IPS DF 4.7 (cell line): ENCODE results near the gene HRH1.
A peak's percentile ranks its signal among the peaks of the same experiment; 100 is the strongest.
"Not testable (repeated sequence)": the region's sequence is repeated elsewhere in the genome, so short reads cannot be mapped to it uniquely, and the experiment has no call there.

Experiments used
- DNase-seq: peaks from one replicate; pipeline ENCODE4 v3.0.0-alpha.2; 2013; ENCODE audit warnings: low spot score; ENCODE audit errors: extremely low read depth

Gene HRH1

DNA sequence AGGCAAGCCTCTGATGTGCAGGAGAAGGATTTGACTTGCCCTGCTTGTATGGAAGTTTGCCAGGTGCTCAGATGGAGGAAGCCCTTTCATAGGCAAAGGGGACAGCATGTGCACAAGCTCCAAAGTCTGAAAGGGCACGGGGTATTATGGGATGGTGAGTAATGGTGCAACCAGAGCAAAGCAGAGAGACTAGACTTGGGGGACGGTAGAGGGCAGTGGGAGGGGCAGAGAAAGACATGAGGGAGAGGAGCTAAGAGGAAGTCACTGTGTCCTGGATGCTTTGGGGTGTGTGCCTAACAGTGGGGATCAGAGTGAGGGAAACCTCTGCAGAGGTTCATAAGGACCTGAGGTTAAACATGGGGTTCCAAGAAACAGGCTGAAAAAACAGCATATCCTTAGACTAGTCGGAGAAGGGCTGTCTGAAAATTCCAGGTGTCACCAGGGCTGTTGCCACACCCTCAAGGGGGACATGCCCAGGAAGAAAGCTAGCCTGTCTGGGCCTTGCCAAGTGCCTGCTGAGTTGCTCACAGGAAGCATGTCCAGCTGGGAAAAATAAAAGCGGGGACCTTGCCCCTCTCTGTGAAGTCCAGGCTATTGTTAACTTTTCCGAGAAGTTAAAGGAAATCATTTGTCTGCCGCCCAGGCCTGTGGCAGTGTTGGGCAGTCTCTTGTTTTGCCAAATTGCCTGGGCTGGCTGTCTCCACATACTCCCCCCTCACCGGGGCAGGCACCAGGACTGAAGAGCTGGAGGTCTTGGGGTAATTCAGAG is 47.1 kb downstream of the HRH1 start:
- no peak for DNase-seq

DNA sequence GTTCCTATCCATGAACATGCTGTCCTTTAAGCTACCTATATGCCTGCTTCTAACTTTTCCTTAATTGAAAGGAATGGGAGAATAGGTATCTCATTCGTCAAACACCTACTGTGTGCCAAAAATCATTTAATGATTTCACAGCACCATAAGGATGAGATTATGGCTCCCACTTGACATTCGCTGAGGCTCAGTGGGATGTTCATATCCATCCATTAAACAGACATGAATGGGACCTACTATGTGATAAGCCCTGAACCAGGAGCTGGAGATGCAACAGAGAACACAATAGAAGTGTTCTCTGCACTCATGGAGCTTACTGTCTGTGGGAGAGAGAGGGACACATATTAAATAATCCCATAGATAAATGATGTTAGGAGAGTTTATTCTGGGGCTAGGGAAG is 49.7 kb downstream of the HRH1 start:
- DNase-seq = no peak

DNA sequence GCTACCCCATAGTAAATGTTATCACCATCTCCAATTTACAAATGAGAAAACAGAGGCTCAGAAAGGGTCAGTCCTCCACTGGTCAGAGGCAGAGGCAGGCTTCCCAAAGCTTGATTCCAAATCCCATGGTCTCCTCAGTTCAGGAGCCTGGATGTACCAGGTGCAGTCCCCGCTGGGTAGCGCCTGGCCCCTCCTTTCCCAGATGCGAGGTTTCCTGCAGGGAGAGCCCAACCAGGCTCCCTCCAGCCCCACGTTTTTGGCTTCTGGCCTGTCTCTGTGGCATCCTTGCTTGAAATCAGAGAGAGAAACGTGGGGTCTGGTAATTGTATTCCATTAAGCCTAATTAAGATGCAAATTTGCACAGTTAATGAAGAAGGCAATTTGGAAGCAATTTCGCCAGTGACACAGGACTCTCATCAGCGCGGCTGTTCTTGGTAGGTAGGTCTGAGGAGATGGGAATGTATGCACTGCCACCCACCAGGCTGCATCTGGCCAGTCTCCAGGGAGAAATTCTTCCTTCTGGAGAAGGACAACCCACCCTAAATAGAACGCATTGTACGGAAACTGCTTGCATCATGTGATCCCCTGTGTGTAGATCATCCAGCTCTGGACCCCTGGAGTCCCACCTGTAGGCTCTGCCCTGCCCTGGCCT is 50.5 kb downstream of the HRH1 start:
- no peak for DNase-seq

DNA sequence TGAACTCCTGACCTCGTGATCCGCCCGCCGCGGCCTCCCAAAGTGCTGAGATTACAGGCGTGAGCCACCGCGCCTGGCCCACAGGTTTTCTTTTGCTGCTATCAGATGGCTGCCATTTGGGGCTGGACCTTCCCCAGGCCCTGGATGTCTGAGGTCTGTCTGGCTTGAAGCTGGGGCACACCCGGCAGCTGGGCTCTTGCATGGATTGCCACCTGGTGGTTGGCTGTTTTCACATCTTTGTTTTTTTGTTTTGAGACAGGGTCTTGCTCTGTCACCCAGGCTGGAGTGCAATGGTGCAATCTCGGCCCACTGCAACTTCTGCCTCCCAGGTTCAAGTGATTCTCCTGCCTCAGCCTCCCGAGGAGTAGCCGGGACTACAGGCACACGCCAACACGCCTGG is 51.6 kb downstream of the HRH1 start:
- peak; percentile 38 for DNase-seq

DNA sequence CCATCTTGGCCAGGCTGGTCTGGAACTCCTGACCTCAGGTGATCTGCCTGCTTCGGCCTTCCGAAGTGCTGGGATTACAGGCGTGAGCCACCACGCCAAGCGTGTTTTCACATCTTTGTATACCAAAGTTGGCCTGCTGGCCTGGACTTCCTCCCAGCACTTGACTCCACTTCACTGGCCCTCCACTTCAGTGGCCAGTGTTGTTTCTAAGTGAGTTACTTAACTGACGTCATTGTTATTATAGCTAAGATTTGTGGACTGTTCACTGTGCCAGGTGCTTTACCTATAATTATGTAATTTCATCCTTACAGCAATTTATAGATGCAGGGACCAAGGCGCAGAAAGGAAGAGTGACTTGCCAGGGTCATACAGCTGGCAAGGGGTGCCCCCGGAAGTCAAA is 52.0 kb downstream of the HRH1 start:
- no peak for DNase-seq

DNA sequence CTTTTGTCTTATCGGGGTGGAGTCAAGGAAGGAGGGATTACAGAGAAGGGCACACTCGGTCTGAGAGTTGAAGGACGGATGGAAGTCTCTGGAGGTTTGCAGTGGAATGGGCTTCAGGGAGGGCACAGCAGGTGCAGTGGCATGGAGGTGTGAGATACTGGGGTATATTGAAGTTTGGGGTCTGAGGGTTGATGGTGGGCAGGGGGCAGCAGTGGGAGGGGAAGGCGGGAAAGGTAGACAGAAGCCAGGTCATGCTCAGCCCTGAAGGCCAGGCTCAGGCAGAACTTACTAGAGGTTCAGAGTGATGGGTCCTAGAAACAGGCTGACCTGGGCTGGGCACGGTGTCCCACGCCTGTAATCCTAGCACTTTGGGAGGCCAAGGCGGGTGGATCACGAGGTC is 52.7 kb downstream of the HRH1 start:
- no peak for DNase-seq

DNA sequence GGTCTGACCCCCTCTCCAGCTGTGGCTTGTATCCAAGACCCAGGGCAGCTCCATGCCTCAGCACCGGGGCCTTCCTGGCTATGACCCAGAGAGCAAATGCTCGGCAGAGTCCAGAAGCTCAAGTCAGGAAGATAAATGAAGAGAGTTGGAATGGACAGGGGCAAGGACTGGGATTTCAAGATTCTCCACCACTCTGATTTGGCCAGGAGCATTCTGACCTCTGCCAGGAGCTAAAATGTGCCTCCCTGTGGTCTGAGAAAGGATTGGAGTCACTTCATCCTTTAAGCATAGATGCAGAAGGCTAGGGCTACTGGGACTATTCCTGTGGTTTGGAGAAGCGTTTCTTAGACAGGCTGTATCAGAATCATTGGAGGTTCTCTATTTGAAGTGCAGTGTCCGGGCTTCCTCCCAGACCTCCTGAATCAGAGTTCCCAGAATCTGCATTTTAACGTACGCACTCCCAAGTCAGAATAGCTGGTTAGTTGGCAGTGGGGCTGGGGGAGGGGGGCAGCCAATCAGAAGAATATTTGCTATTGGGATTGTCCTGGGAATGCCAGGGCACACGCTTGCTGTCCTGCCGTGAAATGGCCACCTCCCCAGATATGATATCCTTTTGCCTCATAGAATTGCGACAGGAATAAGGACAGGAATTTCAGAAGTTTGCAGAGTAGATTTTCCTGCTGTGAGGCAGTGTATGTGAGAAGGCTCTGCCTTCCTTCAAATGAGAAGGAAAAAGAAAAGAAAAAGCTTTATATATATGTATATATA is 57.4 kb downstream of the HRH1 start:
- DNase-seq = no peak

DNA sequence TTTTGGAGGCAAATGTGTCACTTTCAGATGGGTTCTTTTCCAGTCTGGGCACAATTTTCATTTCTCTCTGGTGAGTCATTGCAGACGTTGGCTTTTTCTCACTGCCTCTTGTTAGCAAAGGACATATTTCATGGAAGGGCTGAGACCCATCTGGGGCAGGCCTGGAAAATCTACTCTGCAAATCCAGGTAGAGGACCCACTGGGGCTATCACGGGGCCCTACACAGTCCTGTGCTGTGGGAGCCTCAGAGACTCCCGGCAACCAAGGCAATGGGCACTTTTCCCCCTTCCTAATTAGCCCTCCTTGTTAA is 58.0 kb downstream of the HRH1 start:
- no peak for DNase-seq

DNA sequence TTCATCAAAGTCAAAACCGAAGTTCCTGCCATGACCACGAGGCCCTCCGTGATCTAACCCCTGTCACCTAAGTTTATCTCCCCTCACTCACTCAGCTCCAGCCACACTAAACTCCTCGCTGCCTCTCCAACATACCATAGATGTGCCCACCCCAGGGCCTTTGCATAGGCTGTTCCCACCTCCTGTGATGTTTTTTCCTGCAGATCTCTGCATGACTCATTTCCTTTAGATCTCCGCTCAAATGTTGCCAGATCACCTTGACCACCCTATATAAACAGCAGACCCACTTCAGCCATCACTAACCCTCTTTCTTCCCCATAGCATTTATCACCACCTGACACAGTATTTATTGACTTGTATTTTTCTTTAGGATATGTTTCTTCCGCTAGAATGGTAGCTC is 58.5 kb downstream of the HRH1 start:
- DNase-seq = no peak

DNA sequence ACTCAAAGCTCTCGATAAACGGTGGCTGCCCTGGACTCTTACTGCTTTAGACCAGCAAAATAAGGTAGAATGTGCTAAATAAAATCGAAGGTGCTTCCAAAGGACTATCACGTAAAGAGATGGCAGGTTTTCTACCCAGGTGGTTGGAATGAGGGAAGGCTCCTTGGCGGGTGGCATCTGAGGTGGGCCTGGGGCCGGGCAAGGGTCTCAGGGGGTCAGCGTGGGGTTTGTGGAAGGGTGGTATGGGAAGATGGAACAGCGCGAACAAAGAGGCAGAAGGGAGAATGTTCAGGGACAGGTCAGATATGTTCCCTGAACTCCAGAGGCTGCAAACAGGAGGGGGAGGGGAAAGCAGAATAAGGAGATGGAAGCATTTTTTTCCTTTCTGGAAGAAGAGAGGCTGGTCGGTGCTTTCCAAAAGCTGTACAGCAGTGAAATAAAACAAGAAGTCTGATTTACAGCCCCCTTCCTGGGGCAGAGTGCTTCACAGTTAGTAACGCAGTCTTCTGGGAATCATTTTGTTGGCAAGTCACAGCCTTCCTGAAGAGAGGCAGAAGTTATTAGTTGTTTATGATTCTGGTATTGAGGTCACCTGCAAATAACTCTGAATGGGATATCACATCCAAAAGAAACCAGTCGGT is 59.6 kb downstream of the HRH1 start:
- DNase-seq = no peak

DNA sequence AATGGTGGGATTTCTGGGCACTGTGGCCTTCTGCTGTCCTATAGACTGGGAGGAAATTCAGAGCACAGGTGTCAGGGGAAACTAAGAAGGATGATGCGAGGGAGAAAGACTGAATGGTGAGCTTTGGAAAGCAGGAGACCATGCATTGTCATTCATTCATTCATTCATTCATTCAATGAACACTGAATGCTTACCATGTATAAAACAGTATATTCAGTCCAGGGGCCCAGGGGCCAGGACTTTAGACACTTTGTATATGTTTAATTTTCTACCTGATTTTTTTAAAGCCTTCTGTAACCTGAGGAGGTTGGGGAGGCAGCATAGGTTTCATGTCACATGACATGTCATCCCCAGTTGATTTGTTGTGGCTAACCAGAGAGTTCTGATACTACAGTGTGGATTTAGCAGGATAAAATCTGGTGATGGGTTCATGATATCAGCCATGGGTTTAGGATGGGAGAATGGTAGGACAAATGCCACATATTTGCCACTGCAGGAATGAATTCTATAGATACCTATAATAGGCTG is 60.2 kb downstream of the HRH1 start:
- DNase-seq = no peak

DNA sequence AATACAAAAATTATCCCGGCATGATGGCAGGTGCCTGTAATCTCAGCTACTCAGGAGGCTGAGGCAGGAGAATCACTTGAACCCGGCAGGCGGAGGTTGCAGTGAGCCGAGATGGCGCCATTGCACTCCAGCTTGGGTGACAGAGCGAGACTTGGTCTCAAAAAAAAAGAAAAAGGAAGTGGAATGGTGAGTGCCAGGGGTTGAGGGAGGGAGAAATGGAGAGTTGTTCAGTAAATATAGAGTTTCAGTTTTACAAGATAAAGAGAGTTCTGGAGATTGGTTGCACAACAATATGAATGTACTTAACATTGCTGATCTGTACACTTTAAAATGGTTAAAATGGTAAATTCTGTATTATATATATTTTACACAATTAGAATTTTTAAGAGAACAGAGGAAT is 63.1 kb downstream of the HRH1 start:
- DNase-seq = not testable (repeated sequence)

DNA sequence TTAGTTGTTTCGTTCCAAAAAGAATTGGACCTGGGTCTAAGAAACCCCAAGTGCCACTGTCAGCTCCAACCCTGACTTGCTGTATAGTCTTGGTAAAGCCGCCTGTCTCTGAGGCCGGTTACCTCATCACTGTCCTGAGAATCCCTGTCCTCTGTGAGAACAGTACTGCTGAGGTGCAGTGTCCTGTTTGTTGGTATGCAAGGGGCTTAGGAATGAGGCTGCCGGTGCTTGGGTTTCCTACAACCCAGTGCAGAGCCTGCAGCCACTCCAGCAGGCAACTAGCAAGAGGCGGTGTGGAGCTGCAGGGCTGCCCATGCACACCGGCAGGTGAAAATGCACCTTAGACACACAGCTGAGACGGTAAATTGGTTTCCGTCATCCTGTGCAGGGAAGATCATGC is 65.9 kb downstream of the HRH1 start:
- DNase-seq = no peak

DNA sequence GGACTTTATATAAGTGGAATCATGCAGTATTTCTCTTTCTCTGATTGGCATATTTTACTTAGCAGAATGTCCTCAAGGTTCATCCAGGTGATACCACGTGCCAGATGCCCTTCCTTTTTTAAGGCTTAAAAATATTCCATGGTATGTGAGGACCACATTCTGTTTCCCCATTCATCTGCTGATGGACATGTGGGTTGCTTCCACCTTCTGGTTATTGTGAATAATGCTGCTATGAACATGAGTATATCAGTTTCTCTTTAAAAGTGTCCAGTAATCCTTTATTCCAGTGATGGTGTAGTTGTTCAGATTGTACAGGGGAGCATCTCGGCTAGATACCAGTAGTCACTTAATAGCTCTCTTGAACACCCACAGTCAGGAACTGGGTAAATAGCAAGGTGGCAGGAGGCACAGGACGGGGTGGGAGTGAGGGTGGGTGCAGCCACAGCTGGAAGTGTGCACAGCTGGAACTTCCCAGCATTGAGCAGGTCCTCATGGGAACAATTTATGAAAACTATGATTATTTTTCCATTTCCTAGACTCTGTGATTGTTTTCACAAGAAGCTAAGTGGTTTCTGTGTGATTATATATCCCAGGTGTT is 67.6 kb downstream of the HRH1 start:
- no peak for DNase-seq

DNA sequence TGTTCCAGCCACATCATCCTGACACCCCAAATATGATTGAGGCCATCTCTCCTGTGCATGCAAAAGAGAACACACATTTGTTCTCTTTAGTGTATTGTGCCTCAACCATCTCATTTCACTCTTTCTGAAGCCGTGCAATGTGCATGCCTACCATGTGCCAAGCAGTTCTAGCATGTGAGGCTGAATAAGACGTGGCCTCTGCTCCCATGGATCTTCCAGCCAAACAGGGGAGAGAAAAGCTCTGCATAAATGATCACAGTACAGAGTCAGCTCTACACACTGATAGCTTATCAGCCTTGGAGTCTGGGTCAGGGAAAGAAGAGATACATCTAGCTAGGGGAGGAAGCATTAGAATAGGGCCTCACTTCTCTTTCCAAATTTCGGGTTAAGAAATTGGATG is 69.7 kb downstream of the HRH1 start:
- DNase-seq = no peak

DNA sequence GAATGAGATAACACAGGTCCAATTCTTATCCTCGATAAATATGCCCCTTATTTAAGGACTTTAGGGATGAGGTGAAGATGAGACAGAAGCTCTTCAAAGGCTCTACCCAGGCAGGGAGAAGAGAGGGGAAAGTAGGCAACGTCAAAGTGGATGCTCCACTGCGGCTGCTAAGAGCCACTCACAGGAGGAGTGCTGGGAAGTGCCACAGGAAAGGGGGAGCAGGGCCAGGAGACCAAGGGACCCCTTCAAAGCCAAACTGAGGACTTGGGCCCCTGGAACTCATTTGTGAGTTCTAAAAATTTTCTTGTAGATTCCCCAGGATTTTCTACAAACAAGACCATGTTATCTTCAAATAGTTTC is 70.6 kb downstream of the HRH1 start:
- no peak for DNase-seq

DNA sequence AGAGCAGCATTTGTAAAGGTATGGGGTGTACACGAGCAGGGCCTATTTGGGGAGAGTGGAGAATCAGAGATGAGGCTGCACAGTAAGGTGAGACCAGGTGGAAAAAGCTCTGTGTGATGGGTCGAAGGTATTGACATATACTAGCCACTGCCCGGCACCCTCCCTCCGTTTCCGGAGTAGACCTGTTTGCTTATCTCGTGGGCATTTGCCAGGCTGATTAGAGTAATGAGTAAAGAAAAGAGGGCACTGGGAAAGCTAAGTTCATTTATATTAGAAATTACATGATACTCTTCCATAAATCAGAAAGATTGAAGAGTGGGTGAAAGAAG is 71.7 kb downstream of the HRH1 start:
- DNase-seq = no peak

DNA sequence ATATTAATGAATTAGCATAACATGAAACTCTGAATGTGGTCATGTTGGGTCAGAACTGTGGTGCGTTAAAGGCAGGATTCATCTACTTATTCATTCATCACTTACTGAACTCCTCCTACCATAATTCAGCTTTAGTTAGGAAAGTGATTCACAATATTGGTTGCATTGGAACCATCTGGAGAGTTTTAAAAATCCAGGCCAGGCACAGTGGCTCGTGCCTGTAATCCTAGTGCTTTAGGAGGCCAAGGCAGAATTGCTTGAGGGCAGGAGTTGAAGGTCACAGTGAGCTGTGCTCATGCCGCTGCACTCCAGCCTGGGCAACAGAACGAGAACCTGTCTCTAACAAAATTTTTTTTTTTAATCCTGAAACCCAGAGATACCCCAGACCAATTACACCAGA is 73.7 kb downstream of the HRH1 start:
- no peak for DNase-seq

DNA sequence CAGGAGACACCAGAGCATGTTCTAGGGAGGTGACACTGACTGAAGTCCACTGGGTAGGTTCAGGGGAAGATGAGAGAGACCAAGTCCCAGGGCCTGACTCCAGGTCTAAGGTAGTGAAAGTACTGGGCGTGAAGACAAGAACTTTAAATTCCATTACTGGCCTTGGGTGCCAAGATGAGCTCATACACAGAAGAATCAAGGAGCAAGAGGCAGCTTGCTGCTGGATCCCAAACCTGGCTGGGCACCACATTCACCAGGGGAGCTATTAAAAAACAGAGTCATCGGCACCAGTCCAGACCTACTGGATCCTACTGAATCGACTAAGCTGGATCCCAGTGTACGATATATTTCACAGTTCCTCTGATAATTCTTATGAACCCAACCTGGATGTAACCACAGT is 75.8 kb downstream of the HRH1 start:
- DNase-seq = no peak

DNA sequence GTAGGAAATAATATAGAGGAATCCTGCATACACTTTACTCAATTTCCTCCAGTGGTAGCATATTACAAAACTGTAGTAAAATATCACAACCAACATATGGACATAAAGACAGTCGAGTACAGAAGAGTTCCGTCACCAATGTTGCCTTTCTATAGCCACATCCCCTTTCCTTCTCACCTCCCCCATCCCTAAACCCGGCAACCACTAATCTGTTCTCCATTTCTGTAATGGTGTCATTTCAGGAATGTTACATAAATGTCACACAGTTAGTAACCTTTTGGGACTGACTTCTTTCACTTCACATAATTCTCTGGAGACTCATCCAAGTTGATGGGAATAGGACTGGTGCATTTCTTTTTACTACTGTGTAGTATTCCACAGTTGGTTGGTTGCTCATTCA is 76.5 kb downstream of the HRH1 start:
- no peak for DNase-seq

DNA sequence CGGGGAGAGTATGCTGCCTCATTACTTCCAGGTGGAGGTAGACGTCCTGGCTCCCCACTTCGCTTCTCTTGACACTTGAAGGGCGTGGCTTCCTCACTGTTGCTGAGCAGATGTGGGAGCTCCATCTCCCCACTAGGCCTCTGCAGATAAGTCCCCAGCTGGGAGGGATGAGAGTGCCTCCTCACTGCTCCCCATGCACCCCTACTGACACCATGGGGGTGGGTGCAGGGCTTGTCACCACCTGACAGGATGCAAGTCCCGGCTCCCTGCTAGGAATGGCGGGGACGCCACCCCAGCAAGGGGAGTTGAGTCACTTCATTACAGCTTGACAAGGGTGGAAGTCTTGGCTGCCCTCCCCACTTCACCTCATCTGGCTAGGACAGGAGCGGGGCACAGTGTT is 81.1 kb downstream of the HRH1 start:
- no peak for DNase-seq
